ENCODE data around the gene SORT1. TPM values are rescaled to one million over a fixed set of nuclear protein-coding genes. Genes with fewer than 3 reads are reported as not detected.

Gene SORT1
- total RNA-seq, 6 donors from 2014 or later = 105 to 222 (median 116) TPM

DNA sequence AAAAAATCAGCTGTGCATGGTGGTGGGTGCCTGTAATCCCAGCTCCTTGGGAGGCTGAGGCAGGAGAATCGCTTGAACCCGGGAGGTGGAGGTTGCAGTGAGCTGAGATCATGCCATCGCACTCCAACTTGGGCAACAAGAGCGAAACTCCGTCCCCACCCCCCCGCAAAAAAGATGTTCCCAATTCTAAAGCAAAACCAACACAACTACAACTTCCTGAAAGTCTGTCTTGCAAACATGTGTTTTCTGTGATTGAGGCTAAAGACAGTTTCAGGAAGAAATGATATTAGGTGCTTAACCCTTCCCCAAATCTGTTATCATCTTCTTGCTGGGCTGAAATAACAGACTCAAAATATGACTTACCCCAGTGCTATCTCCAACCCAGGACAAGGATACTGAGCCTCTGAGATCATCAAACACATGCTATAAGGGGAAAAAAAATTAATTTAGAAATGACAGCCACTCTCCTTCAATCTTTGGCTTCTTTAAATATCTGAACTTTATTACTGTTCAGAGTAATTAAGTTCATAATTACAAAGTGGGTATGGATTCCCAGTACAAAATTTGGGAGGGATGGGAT is 28.5 kb downstream of the SORT1 start:
- DNase-seq = peak in 1 of 2 donors; percentile 50
- WGBS, 2 donors = 66 to 76% methylated on average over 4 to 6 of the region's 6 CpGs
- Histone ChIP-seq H3K36me3 (peaks cover 8 to 25% (median 16%) of the 10 kb centered on the region in 4 donors), H3K4me3 (no peak overlapping the region), H3K27ac (peak overlapping the region; percentile 10 to 82 (median 68)), H3K4me1 (peaks cover 21 to 42% (median 33%) of the 10 kb centered on the region in 4 donors), H3K9me3 (no peaks in the 10 kb centered on the region), H3K27me3 (no peaks in the 10 kb centered on the region)
- TF ChIP-seq, protein P1, sequence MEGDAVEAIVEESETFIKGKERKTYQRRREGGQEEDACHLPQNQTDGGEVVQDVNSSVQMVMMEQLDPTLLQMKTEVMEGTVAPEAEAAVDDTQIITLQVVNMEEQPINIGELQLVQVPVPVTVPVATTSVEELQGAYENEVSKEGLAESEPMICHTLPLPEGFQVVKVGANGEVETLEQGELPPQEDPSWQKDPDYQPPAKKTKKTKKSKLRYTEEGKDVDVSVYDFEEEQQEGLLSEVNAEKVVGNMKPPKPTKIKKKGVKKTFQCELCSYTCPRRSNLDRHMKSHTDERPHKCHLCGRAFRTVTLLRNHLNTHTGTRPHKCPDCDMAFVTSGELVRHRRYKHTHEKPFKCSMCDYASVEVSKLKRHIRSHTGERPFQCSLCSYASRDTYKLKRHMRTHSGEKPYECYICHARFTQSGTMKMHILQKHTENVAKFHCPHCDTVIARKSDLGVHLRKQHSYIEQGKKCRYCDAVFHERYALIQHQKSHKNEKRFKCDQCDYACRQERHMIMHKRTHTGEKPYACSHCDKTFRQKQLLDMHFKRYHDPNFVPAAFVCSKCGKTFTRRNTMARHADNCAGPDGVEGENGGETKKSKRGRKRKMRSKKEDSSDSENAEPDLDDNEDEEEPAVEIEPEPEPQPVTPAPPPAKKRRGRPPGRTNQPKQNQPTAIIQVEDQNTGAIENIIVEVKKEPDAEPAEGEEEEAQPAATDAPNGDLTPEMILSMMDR (IDR thresholded peaks at IDR 0.05) = no peak
- no peak for TF ChIP-seq EP300 (IDR thresholded peaks at IDR 0.05)
- TF ChIP-seq POLR2A (IDR thresholded peaks at IDR 0.05) = no peak
- no peak for TF ChIP-seq POLR2AphosphoS5 (IDR thresholded peaks at IDR 0.05)
- peak in 1 of 2 donors; percentile 26 for ATAC-seq (ENCODE audit: low FRiP score in 2 of 2)

DNA sequence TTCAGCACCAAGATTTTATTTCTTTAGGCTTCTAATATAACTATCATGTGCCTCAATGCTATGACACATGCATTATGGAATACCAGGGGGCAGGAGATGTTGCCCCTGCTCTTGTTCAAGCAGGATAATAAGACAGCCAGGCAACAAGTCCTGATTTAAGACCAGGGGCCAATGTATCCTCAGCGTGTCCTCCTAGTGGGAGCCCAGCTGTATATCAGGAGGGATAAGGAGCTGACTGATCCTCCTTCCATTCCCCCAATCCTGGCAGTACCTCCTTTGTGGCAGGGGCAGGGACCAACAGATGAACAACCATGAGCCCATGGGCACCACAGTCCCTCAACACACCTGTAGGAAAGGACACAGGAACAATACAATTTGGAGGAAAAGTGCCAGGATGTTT is 29.3 kb downstream of the SORT1 start:
- Histone ChIP-seq H3K27ac (peak overlapping the region; percentile 10 to 81 (median 60)), H3K36me3 (peaks cover 8 to 25% (median 16%) of the 10 kb centered on the region in 4 donors), H3K4me1 (peaks cover 21 to 42% (median 33%) of the 10 kb centered on the region in 4 donors), H3K27me3 (no peaks in the 10 kb centered on the region), H3K9me3 (no peaks in the 10 kb centered on the region), H3K4me3 (no peak overlapping the region)
- no peak for ATAC-seq (ENCODE audit: low FRiP score in 2 of 2)
- no peak for DNase-seq
- 94 to 100% methylated on average over 1 of the region's 1 CpG for WGBS, 2 donors
- TF ChIP-seq POLR2AphosphoS5 (IDR thresholded peaks at IDR 0.05) (no peak), POLR2A (IDR thresholded peaks at IDR 0.05) (no peak), EP300 (IDR thresholded peaks at IDR 0.05) (no peak)
- TF ChIP-seq, protein P1 (IDR thresholded peaks at IDR 0.05) = no peak

DNA sequence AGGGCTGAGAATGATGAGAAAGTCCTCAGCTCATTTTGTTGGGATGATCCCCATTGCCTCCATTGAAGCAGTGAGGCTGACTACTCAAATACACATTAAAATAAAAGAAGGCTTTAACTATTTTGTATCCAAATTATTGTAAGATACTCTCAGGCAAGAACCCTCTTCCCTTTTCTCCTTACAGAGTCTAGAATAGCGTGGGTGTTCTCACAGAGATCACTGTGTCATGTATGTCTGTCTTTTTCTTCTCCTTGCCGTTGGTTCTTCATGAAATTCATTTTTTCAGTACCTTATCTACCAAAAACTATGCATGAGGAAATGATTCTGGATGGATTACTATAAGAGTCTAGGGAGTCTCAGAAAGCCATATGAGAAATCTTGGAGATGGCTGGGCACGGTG is 30.1 kb downstream of the SORT1 start:
- Histone ChIP-seq H3K4me1 (peaks cover 21 to 34% (median 27%) of the 10 kb centered on the region in 4 donors), H3K4me3 (no peak overlapping the region), H3K27ac (no peak overlapping the region), H3K27me3 (no peaks in the 10 kb centered on the region), H3K36me3 (peaks cover 8 to 30% (median 16%) of the 10 kb centered on the region in 4 donors), H3K9me3 (no peaks in the 10 kb centered on the region)
- DNase-seq = no peak
- no peak for ATAC-seq (ENCODE audit: low FRiP score in 2 of 2)
- TF ChIP-seq POLR2AphosphoS5 (IDR thresholded peaks at IDR 0.05) = no peak
- TF ChIP-seq, protein P1 (IDR thresholded peaks at IDR 0.05) = no peak
- TF ChIP-seq POLR2A (IDR thresholded peaks at IDR 0.05) = no peak
- TF ChIP-seq EP300 (IDR thresholded peaks at IDR 0.05) = no peak
- 90 to 93% methylated on average over 3 of the region's 3 CpGs for WGBS, 2 donors

DNA sequence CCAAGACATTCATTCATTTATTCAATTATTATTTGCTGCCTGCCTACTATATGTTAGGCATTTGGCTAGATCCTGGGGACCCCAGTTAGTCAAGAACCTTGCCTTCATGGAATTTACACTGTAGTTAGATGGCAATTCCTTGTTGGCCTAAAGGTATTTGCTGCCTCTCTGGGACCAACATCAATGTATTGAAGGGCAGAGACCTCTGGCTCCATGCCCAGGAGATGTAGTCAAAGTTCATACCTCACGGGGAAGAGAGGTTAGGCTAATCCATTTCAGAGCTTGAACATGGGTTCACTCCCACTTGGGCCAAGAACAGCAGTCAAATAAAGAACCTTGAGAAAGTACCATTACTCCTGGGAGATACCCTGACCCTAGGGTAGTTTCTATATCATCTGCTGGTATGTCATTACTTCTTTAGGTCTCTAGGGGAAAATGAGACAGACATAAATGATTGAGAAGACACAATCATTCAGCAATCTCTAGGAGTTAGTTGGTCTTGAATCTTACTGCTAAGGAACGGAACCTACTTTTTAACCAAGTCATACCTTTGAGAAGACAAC is 32.0 kb downstream of the SORT1 start:
- no peak for ATAC-seq (ENCODE audit: low FRiP score in 2 of 2)
- WGBS, 2 donors = 93 to 95% methylated on average over 2 of the region's 2 CpGs
- H3K27ac ChIP-seq = no peak overlapping the region

More for the DNA sequence above, 32.0 kb downstream of the SORT1 start:
- peaks cover 8 to 30% (median 16%) of the 10 kb centered on the region in 4 donors for H3K36me3 ChIP-seq
- no peak overlapping the region for H3K4me3 ChIP-seq
- peaks cover 10 to 25% (median 17%) of the 10 kb centered on the region in 4 donors for H3K4me1 ChIP-seq
- H3K9me3 ChIP-seq = no peaks in the 10 kb centered on the region
- TF ChIP-seq, protein P1 (IDR thresholded peaks at IDR 0.05) = no peak
- TF ChIP-seq POLR2AphosphoS5 (IDR thresholded peaks at IDR 0.05) (no peak), POLR2A (IDR thresholded peaks at IDR 0.05) (no peak)
- DNase-seq = no peak
- H3K27me3 ChIP-seq = no peaks in the 10 kb centered on the region

Data from upper lobe of left lung (tissue), 6 donors.